Measurements from ENCODE around the gene TUT4. TPM values are rescaled to one million over a fixed set of nuclear protein-coding genes. Genes with fewer than 3 reads are reported as not detected.

Gene TUT4
- total RNA-seq, 4 donors from 2014 or later: 90.5 to 169 (median 120) TPM

GRCh38 chr1:52554267-52554640 is 1.4 kb upstream of the TUT4 start:
- no peaks in the 10 kb centered on the region for H3K36me3 ChIP-seq
- H3K9me3 ChIP-seq: no peaks in the 10 kb centered on the region
- H3K27me3 ChIP-seq: no peaks in the 10 kb centered on the region
- DNase-seq: no peak
- H3K4me3 ChIP-seq (replicated peaks in 1 of 3): no peak overlapping the region
- TF ChIP-seq CTCF (IDR thresholded peaks at IDR 0.05) (no peak), POLR2A (IDR thresholded peaks at IDR 0.05) (no peak)
- H3K4me1 ChIP-seq: peaks cover 11 to 20% of the 10 kb centered on the region in 2 donors
- no peak overlapping the region for H3K27ac ChIP-seq
- 80 to 84% methylated on average over 6 of the region's 6 CpGs for WGBS, 2 donors
- intact Hi-C loops (cut with DNase I): no loop called here

GRCh38 chr1:52553362-52554266 is 722 bp upstream of the TUT4 start:
- Histone ChIP-seq H3K36me3 (no peaks in the 10 kb centered on the region), H3K4me3 (replicated peaks in 1 of 3) (peak overlapping the region; percentile 57 to 81 (median 58)), H3K9me3 (no peaks in the 10 kb centered on the region), H3K27ac (peak overlapping the region; percentile 86 to 93 (median 91)), H3K27me3 (no peaks in the 10 kb centered on the region), H3K4me1 (peaks cover 11 to 18% of the 10 kb centered on the region in 2 donors)
- DNase-seq: peak; percentile 91 to 92
- TF ChIP-seq POLR2A (IDR thresholded peaks at IDR 0.05): peak; percentile 31 to 68
- TF ChIP-seq CTCF (IDR thresholded peaks at IDR 0.05): no peak
- 7 to 11% methylated on average over 18 to 27 of the region's 66 CpGs for WGBS, 2 donors
- intact Hi-C loops (cut with DNase I): no loop called here

GRCh38 chr1:52552236-52552504 is 722 bp downstream of the TUT4 start:
- Histone ChIP-seq H3K4me1 (peaks cover 11 to 18% of the 10 kb centered on the region in 2 donors), H3K36me3 (no peaks in the 10 kb centered on the region), H3K27me3 (no peaks in the 10 kb centered on the region), H3K4me3 (replicated peaks in 1 of 3) (peak overlapping the region; percentile 57 to 81 (median 58)), H3K9me3 (no peaks in the 10 kb centered on the region), H3K27ac (peak overlapping the region; percentile 86 to 93 (median 91))
- 0 to 1% methylated on average over 14 of the region's 14 CpGs for WGBS, 2 donors
- TF ChIP-seq POLR2A (IDR thresholded peaks at IDR 0.05): peak in 1 of 2 donors; percentile 15
- TF ChIP-seq CTCF (IDR thresholded peaks at IDR 0.05): no peak
- intact Hi-C loops (cut with DNase I): no loop called here
- peak; percentile 43 to 50 for DNase-seq

- Histone ChIP-seq H3K4me3 (replicated peaks in 1 of 3) (peak overlapping the region in 2 of 3 donors; percentile 57 to 81), H3K27ac (peak overlapping the region in 2 of 3 donors; percentile 91 to 93), H3K27me3 (no peaks in the 10 kb centered on the region), H3K36me3 (no peaks in the 10 kb centered on the region), H3K9me3 (no peaks in the 10 kb centered on the region), H3K4me1 (peaks cover 11 to 18% of the 10 kb centered on the region in 2 donors)
- WGBS, 2 donors: 21 to 25% methylated on average over 20 of the region's 20 CpGs
- TF ChIP-seq POLR2A (IDR thresholded peaks at IDR 0.05) (no peak), CTCF (IDR thresholded peaks at IDR 0.05) (no peak)
- intact Hi-C loops (cut with DNase I): no loop called here
- no peak for DNase-seq
Measured at GRCh38 chr1:52551507-52552235, 1.2 kb downstream of the TUT4 start.

GRCh38 chr1:52550447-52550846 is 2.4 kb downstream of the TUT4 start:
- Histone ChIP-seq H3K4me3 (replicated peaks in 1 of 3) (no peak overlapping the region), H3K4me1 (peaks cover 11 to 18% of the 10 kb centered on the region in 2 donors), H3K36me3 (no peaks in the 10 kb centered on the region), H3K27me3 (no peaks in the 10 kb centered on the region), H3K27ac (no peak overlapping the region), H3K9me3 (no peaks in the 10 kb centered on the region)
- WGBS, 2 donors: 90 to 93% methylated on average over 7 of the region's 7 CpGs
- intact Hi-C loops (cut with DNase I): no loop called here
- DNase-seq: peak; percentile 24 to 26
- TF ChIP-seq POLR2A (IDR thresholded peaks at IDR 0.05) (no peak), CTCF (IDR thresholded peaks at IDR 0.05) (no peak)
